Measurements from ENCODE around the gene UBE2E2. TPM values are rescaled to one million over a fixed set of nuclear protein-coding genes. Genes with fewer than 3 reads are reported as not detected.

UBE2E2 gene
- total RNA-seq, 1 donor from 2014 or later = 115 TPM

GRCh38 chr3:23209747-23210487 lies 6.8 kb downstream of the UBE2E2 start:
- H3K27me3 ChIP-seq (ENCODE audit: control insufficient read depth in 3 of 3, insufficient read depth in 3 of 3, low read length in 3 of 3) = no peaks in the 10 kb centered on the region
- H3K9ac ChIP-seq (ENCODE audit: low read depth in 1 of 3, low read length in 3 of 3) = no peak overlapping the region
- H3K27ac ChIP-seq (ENCODE audit: low read depth, low read length) = no peak overlapping the region
- no peaks in the 10 kb centered on the region for H3K36me3 ChIP-seq (ENCODE audit: control insufficient read depth in 3 of 3, insufficient read depth in 3 of 3, low read length in 3 of 3)
- H3K4me3 ChIP-seq (ENCODE audit: low read length in 3 of 3) = no peak overlapping the region
- H3K4me1 ChIP-seq (ENCODE audit: control insufficient read depth in 3 of 3, insufficient read depth in 3 of 3, low read length in 3 of 3) = peaks cover 2 to 3% (median 2%) of the 10 kb centered on the region in 3 donors
- no peaks in the 10 kb centered on the region for H3K9me3 ChIP-seq (ENCODE audit: control insufficient read depth in 3 of 3, low read length in 3 of 3)

DNA sequence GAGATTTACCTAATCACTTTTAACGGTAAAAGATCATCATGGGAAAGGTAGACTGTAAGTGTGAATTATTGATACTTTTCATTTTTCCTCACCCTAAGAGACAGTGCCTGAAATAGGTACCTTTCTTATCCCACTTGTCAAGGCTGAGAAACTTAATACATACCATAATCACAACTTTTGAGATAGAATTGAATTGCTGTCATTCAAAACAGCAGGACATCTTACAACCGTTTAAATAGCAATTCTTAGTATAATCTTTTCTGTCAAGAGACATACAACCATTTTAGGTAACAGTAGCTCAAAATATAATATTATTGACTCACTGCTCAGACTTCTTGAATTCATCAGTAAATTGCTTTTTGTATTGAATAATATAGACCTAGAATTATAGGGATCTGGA lies 10.7 kb downstream of the UBE2E2 start:
- Histone ChIP-seq H3K4me3 (ENCODE audit: low read length in 3 of 3) (no peak overlapping the region), H3K27ac (ENCODE audit: low read depth, low read length) (no peak overlapping the region), H3K9me3 (ENCODE audit: control insufficient read depth in 3 of 3, low read length in 3 of 3) (no peaks in the 10 kb centered on the region), H3K9ac (ENCODE audit: low read depth in 1 of 3, low read length in 3 of 3) (no peak overlapping the region), H3K27me3 (ENCODE audit: control insufficient read depth in 3 of 3, insufficient read depth in 3 of 3, low read length in 3 of 3) (no peaks in the 10 kb centered on the region), H3K4me1 (ENCODE audit: control insufficient read depth in 3 of 3, insufficient read depth in 3 of 3, low read length in 3 of 3) (peaks cover 2 to 8% (median 3%) of the 10 kb centered on the region in 3 donors), H3K36me3 (ENCODE audit: control insufficient read depth in 3 of 3, insufficient read depth in 3 of 3, low read length in 3 of 3) (no peaks in the 10 kb centered on the region)

GRCh38 chr3:23217872-23218554 lies 14.9 kb downstream of the UBE2E2 start:
- Histone ChIP-seq H3K27ac (ENCODE audit: low read depth, low read length) (no peak overlapping the region), H3K4me3 (ENCODE audit: low read length in 3 of 3) (no peak overlapping the region), H3K4me1 (ENCODE audit: control insufficient read depth in 3 of 3, insufficient read depth in 3 of 3, low read length in 3 of 3) (peaks cover 5 to 12% (median 12%) of the 10 kb centered on the region in 3 donors), H3K9ac (ENCODE audit: low read depth in 1 of 3, low read length in 3 of 3) (no peak overlapping the region), H3K27me3 (ENCODE audit: control insufficient read depth in 3 of 3, insufficient read depth in 3 of 3, low read length in 3 of 3) (no peaks in the 10 kb centered on the region), H3K9me3 (ENCODE audit: control insufficient read depth in 3 of 3, low read length in 3 of 3) (no peaks in the 10 kb centered on the region), H3K36me3 (ENCODE audit: control insufficient read depth in 3 of 3, insufficient read depth in 3 of 3, low read length in 3 of 3) (no peaks in the 10 kb centered on the region)

DNA sequence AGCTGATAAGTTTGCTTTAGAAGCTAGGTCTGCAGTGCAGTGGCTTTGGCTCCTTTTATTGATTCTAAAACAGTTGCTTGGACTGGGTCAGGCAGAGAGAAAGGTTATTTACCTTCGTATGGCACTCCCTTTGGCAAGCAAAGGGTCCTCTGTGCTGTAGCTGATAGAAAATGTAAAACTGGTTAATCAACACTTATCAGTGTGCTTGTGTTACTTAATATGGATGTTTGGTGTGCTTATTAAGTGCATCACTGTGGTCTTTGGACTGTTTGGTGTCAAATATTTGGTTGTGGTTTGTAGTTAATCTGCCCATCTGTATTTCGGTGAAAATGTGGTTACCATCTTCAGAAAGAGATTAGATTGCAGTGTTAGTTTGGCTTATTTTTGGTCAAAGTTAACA lies 16.0 kb downstream of the UBE2E2 start:
- Histone ChIP-seq H3K9ac (ENCODE audit: low read depth in 1 of 3, low read length in 3 of 3) (no peak overlapping the region), H3K4me1 (ENCODE audit: control insufficient read depth in 3 of 3, insufficient read depth in 3 of 3, low read length in 3 of 3) (peaks cover 5 to 12% (median 12%) of the 10 kb centered on the region in 3 donors), H3K27ac (ENCODE audit: low read depth, low read length) (no peak overlapping the region), H3K36me3 (ENCODE audit: control insufficient read depth in 3 of 3, insufficient read depth in 3 of 3, low read length in 3 of 3) (no peaks in the 10 kb centered on the region), H3K9me3 (ENCODE audit: control insufficient read depth in 3 of 3, low read length in 3 of 3) (peaks cover 0 to 1% (median 0%) of the 10 kb centered on the region in 3 donors), H3K4me3 (ENCODE audit: low read length in 3 of 3) (no peak overlapping the region), H3K27me3 (ENCODE audit: control insufficient read depth in 3 of 3, insufficient read depth in 3 of 3, low read length in 3 of 3) (no peaks in the 10 kb centered on the region)

GRCh38 chr3:23219552-23219951 lies 16.4 kb downstream of the UBE2E2 start:
- Histone ChIP-seq H3K4me3 (ENCODE audit: low read length in 3 of 3) (no peak overlapping the region), H3K27ac (ENCODE audit: low read depth, low read length) (no peak overlapping the region), H3K4me1 (ENCODE audit: control insufficient read depth in 3 of 3, insufficient read depth in 3 of 3, low read length in 3 of 3) (peaks cover 5 to 12% (median 12%) of the 10 kb centered on the region in 3 donors), H3K9me3 (ENCODE audit: control insufficient read depth in 3 of 3, low read length in 3 of 3) (peaks cover 0 to 1% (median 0%) of the 10 kb centered on the region in 3 donors), H3K9ac (ENCODE audit: low read depth in 1 of 3, low read length in 3 of 3) (no peak overlapping the region), H3K36me3 (ENCODE audit: control insufficient read depth in 3 of 3, insufficient read depth in 3 of 3, low read length in 3 of 3) (no peaks in the 10 kb centered on the region), H3K27me3 (ENCODE audit: control insufficient read depth in 3 of 3, insufficient read depth in 3 of 3, low read length in 3 of 3) (no peaks in the 10 kb centered on the region)

DNA sequence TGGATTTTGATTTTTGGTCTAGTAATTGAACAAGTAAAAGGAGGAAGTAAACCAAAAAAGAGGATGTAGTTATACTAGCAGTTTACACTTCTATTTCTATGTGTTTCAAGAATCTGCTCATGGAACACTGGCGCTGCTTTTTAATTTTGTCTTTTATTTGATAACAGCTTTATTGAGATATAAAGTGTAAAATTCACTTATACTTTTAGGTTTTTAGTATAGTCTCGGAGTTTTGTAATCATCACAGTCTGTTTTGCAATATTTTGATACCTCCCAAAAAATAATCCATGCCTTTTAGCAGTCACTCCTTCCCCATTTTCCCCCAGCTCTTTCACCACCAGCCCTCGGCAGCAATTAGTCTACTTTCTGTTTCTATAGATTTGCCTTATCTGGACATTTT lies 18.0 kb downstream of the UBE2E2 start:
- Histone ChIP-seq H3K4me1 (ENCODE audit: control insufficient read depth in 3 of 3, insufficient read depth in 3 of 3, low read length in 3 of 3) (peaks cover 5 to 12% (median 12%) of the 10 kb centered on the region in 3 donors), H3K9me3 (ENCODE audit: control insufficient read depth in 3 of 3, low read length in 3 of 3) (peaks cover 0 to 1% (median 0%) of the 10 kb centered on the region in 3 donors), H3K27me3 (ENCODE audit: control insufficient read depth in 3 of 3, insufficient read depth in 3 of 3, low read length in 3 of 3) (no peaks in the 10 kb centered on the region), H3K9ac (ENCODE audit: low read depth in 1 of 3, low read length in 3 of 3) (no peak overlapping the region), H3K27ac (ENCODE audit: low read depth, low read length) (no peak overlapping the region), H3K4me3 (ENCODE audit: low read length in 3 of 3) (no peak overlapping the region), H3K36me3 (ENCODE audit: control insufficient read depth in 3 of 3, insufficient read depth in 3 of 3, low read length in 3 of 3) (no peaks in the 10 kb centered on the region)

- Histone ChIP-seq H3K27me3 (ENCODE audit: control insufficient read depth in 3 of 3, insufficient read depth in 3 of 3, low read length in 3 of 3) (no peaks in the 10 kb centered on the region), H3K4me3 (ENCODE audit: low read length in 3 of 3) (no peak overlapping the region), H3K9me3 (ENCODE audit: control insufficient read depth in 3 of 3, low read length in 3 of 3) (no peaks in the 10 kb centered on the region), H3K9ac (ENCODE audit: low read depth in 1 of 3, low read length in 3 of 3) (no peak overlapping the region), H3K27ac (ENCODE audit: low read depth, low read length) (no peak overlapping the region), H3K4me1 (ENCODE audit: control insufficient read depth in 3 of 3, insufficient read depth in 3 of 3, low read length in 3 of 3) (peaks cover 3 to 15% (median 5%) of the 10 kb centered on the region in 3 donors), H3K36me3 (ENCODE audit: control insufficient read depth in 3 of 3, insufficient read depth in 3 of 3, low read length in 3 of 3) (no peaks in the 10 kb centered on the region)
These were observed 28.9 kb downstream of the UBE2E2 start for GRCh38 chr3:23232016-23232415.

DNA sequence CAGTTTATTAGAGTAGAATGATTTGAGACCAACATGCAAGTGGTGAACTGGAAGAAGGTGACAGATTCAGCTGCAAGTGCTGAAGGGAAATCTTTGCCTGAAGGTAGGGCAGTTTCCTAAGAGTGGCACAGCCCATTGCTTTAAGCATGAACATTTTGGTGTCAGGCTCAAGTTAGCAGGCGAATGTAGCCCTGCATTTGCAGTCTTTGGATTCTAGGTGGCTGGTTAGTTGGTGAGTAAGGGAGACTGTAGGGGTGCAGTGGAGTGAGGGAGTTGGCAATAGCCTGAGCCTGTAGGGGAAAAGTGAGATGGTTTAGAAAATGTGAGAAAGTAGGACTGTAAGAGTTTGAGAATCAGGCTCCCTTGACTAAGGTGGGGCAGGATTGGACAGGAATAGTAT lies 29.7 kb downstream of the UBE2E2 start:
- H3K4me1 ChIP-seq (ENCODE audit: control insufficient read depth in 3 of 3, insufficient read depth in 3 of 3, low read length in 3 of 3) = peaks cover 3 to 15% (median 5%) of the 10 kb centered on the region in 3 donors
- no peak overlapping the region for H3K9ac ChIP-seq (ENCODE audit: low read depth in 1 of 3, low read length in 3 of 3)
- no peaks in the 10 kb centered on the region for H3K36me3 ChIP-seq (ENCODE audit: control insufficient read depth in 3 of 3, insufficient read depth in 3 of 3, low read length in 3 of 3)

DNA sequence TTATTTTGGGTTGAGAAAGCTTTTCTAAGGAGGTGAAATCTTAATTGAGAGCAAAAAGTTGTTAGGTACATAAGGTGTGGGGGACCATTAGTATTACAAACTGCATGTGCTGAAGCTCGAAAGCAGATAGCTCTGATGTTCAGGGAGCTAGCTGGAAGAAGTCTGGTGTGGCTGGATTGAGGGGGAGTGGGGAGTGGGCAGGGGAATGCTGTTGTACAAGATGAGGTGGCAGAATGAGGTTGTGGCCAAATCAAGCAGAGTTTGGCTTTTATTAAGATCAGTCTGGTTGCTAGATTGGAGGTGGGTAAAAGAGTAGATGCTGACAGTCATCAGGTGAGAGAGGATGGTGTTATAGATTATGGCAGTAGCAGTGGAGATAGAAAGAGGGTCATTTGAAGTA lies 32.1 kb downstream of the UBE2E2 start:
- no peaks in the 10 kb centered on the region for H3K27me3 ChIP-seq (ENCODE audit: control insufficient read depth in 3 of 3, insufficient read depth in 3 of 3, low read length in 3 of 3)
- H3K4me3 ChIP-seq (ENCODE audit: low read length in 3 of 3) = no peak overlapping the region
- no peak overlapping the region for H3K27ac ChIP-seq (ENCODE audit: low read depth, low read length)
- H3K9ac ChIP-seq (ENCODE audit: low read depth in 1 of 3, low read length in 3 of 3) = no peak overlapping the region
- no peaks in the 10 kb centered on the region for H3K9me3 ChIP-seq (ENCODE audit: control insufficient read depth in 3 of 3, low read length in 3 of 3)
- H3K36me3 ChIP-seq (ENCODE audit: control insufficient read depth in 3 of 3, insufficient read depth in 3 of 3, low read length in 3 of 3) = no peaks in the 10 kb centered on the region
- H3K4me1 ChIP-seq (ENCODE audit: control insufficient read depth in 3 of 3, insufficient read depth in 3 of 3, low read length in 3 of 3) = peaks cover 5 to 20% (median 7%) of the 10 kb centered on the region in 3 donors

More for the DNA sequence above, 29.7 kb downstream of the UBE2E2 start:
- H3K27me3 ChIP-seq (ENCODE audit: control insufficient read depth in 3 of 3, insufficient read depth in 3 of 3, low read length in 3 of 3) = no peaks in the 10 kb centered on the region
- H3K9me3 ChIP-seq (ENCODE audit: control insufficient read depth in 3 of 3, low read length in 3 of 3) = no peaks in the 10 kb centered on the region
- no peak overlapping the region for H3K4me3 ChIP-seq (ENCODE audit: low read length in 3 of 3)
- H3K27ac ChIP-seq (ENCODE audit: low read depth, low read length) = no peak overlapping the region

DNA sequence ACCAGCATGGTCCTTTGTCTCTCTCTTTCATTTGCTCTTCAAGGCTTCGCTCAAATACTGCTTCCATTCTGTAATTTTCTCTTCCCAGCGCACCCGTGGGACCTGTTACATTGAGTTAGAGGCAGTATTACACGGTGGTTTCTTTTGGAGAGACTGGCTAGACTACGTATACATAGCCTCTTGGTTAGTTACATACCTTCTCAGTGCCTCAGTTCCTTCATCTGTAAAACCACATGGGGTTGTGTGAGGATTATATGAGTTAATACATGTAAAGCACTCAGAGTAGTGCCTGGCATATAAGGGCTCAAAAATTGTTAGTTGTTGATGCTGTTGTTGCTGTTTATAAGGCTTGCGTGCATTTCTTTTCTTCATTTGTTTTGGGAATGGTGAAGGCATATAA lies 33.8 kb downstream of the UBE2E2 start:
- Histone ChIP-seq H3K36me3 (ENCODE audit: control insufficient read depth in 3 of 3, insufficient read depth in 3 of 3, low read length in 3 of 3) (no peaks in the 10 kb centered on the region), H3K4me1 (ENCODE audit: control insufficient read depth in 3 of 3, insufficient read depth in 3 of 3, low read length in 3 of 3) (peaks cover 2 to 15% (median 5%) of the 10 kb centered on the region in 3 donors), H3K4me3 (ENCODE audit: low read length in 3 of 3) (no peak overlapping the region), H3K27me3 (ENCODE audit: control insufficient read depth in 3 of 3, insufficient read depth in 3 of 3, low read length in 3 of 3) (no peaks in the 10 kb centered on the region), H3K27ac (ENCODE audit: low read depth, low read length) (no peak overlapping the region), H3K9me3 (ENCODE audit: control insufficient read depth in 3 of 3, low read length in 3 of 3) (no peaks in the 10 kb centered on the region), H3K9ac (ENCODE audit: low read depth in 1 of 3, low read length in 3 of 3) (no peak overlapping the region)
